CD4-positive, alpha-beta T cell treated with Interleukin-17A for 1 hour (primary cell): Measurements from ENCODE around the gene ZGRF1.
A peak's percentile ranks its signal among the peaks of the same experiment; 100 is the strongest.
"Not testable (repeated sequence)": the region's sequence is repeated elsewhere in the genome, so short reads cannot be mapped to it uniquely, and the experiment has no call there.

ENCODE experiments used
- DNase-seq: peaks from one replicate; pipeline ENCODE4 v3.0.0-alpha.2; 2020

ZGRF1 gene, protein sequence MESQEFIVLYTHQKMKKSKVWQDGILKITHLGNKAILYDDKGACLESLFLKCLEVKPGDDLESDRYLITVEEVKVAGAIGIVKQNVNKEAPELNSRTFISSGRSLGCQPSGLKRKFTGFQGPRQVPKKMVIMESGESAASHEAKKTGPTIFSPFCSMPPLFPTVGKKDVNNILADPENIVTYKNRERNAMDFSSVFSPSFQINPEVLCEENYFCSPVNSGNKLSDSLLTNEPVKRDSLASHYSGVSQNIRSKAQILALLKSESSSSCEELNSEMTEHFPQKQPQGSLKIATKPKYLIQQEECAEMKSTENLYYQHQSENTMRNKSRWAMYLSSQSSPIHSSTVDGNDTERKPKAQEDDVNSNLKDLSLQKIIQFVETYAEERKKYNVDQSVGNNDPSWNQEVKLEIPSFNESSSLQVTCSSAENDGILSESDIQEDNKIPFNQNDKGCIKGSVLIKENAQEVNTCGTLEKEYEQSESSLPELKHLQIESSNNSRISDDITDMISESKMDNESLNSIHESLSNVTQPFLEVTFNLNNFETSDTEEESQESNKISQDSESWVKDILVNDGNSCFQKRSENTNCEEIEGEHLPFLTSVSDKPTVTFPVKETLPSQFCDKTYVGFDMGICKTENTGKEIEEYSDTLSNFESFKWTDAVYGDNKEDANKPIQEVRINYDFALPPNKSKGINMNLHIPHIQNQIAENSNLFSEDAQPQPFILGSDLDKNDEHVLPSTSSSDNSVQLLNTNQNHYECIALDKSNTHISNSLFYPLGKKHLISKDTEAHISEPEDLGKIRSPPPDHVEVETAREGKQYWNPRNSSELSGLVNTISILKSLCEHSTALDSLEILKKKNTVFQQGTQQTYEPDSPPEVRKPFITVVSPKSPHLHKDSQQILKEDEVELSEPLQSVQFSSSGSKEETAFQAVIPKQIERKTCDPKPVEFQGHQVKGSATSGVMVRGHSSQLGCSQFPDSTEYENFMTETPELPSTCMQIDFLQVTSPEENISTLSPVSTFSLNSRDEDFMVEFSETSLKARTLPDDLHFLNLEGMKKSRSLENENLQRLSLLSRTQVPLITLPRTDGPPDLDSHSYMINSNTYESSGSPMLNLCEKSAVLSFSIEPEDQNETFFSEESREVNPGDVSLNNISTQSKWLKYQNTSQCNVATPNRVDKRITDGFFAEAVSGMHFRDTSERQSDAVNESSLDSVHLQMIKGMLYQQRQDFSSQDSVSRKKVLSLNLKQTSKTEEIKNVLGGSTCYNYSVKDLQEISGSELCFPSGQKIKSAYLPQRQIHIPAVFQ (N-terminal part only)

DNA sequence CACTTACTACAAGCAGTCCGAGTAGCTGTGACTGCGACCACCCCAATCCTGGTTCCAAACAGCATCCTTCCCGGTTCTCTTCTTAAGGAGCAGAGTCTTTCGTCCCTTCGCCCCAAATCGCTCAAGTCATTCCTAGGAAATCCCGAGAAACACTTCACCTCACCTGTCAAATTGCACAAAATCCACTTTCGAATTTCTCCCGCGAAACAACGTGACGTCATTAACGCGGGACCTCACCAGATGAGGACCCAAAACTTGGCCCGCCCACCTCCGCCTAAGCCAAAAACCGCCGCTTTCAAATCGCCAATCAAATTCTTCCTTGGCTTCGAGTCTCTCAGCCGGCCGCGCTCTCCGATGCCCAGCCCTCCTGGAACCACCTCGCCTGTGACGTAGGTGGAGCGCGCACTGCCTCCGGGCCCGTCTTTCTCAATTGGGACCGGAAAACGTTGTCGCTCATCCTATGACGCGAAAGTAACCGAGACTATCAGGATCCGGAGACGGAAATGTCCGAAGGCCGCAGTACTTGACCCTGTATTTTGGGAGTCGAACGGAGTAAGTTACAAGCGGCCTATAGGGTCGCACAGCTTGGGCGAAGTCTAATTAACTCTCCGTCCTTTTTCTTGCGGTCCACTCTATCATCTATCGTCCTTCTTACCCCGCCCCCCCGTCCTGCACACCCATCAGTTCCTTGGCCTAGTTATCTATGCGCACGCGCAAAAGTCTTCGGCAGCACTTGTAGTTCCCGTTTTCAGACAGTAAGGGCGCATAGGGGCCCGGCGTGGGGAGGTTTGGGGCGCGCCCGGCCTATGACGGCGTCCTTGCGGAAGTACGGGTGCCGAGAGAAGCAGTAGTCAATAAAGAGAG lies at the start of gene ZGRF1, which contains the start of gene LARP7:
TSS of gene ZGRF1 (minus strand) at position 222 of the 864 bp plus-strand sequence. CDS start 3,733 bp downstream, outside the sequence.
TSS of gene LARP7 (plus strand) at position 456 of the 864 bp plus-strand sequence. CDS start 7,527 bp downstream, outside the sequence.
- peak; percentile 99 for DNase-seq

DNA sequence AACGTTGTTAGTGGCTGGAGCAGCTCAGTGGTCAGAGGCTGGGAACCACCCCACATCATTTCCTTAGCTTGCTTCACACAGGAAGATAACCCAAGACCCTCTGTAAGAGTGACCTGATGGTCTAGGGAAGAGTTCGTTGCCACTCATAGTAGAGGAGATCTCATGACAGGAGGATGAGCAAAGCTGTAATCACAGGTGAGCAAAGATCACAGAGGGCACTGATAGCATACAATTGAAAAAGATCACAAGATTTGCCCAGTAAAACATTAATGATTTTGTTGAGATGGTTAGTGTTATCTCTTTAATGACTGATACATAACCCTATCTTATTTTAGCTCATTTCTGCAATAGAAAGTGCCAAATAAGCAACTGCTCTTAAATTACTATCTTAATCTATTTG lies 44.3 kb upstream of the ZGRF1 start:
- DNase-seq, result no peak

GRCh38 chr4:112677519-112678091 lies 40.9 kb upstream of the ZGRF1 start:
- DNase-seq, result no peak

- no peak for DNase-seq
These were observed 37.7 kb upstream of the ZGRF1 start for GRCh38 chr4:112674376-112674775.

- no peak for DNase-seq
These were observed 37.0 kb upstream of the ZGRF1 start for GRCh38 chr4:112673686-112674085.

DNA sequence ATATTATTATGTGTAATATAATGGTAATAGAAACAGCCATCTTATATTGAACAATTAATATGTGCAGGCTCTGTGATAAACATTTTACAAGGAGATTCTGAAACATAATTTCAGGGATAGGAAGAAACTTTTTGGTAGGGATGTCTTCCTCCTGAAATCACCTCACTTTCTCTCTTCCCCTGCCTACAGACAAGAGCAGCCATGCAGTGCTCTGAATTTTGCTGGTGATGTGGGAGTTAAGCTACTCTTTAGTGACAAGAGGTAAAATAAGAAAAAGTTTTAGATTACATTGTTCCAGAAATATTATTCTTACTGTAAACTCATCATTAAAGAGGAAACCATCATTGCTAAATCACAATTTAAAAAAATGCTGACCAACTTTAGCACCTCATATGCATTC lies 36.4 kb upstream of the ZGRF1 start:
- no peak for DNase-seq

DNA sequence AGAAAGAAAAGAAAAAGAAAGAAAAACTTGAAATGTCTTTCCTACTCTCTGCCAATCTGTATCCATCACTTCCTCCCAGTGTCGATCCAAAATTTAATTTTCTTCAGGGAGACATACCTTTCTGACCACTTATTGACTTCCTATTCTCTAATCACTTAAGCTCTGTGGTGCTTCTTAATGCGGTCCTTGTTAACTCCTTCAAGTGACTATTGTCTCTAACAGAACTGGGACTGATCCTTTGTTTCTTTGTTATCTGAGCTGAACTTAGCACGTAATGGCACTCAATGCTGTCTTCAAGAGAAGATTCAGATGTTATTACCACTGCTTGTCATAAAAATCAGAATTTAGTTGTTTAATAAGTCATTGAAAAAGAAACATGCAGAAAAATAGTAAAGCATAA lies 31.4 kb upstream of the ZGRF1 start:
- DNase-seq, result no peak

DNA sequence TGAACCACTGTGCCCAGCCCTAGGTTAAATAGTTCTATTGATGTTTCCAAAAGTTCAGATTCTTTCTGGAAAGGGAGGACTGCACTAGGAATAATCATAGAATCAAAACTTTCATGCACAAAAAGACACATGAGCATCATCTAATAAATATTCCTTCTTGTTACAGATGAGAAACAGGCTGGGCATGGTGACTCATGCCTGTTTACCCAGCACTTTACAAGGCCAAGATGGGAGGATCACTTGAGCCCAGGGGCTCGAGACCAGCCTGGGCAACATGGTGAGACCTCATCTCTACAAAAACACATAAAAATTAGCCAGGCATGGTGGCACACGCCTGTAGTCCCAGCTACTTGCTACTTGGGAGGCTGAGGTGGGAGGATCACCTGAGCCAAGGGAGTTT lies 27.9 kb upstream of the ZGRF1 start:
- DNase-seq, result no peak

- not testable (repeated sequence) for DNase-seq
These were observed 19.4 kb upstream of the ZGRF1 start for GRCh38 chr4:112656115-112656514.

DNA sequence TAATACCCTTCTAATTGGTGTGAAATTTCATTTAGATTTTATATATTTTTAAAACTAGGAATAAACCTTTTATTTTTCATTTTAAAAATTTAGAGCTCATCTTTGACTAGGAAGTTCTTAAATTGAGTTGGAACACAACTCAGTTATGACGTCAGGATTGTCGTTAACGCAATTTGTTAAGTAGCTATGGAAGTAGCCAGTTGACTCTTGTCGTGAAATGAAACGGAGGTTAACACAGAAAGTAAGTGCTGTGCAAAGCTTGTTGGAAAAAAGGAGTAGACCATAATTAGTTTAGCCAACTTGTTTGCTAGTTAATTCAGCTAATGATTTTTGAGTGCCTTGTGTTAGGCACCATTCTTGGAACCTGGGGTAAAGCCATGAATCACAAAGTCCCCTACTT lies 18.6 kb upstream of the ZGRF1 start:
- no peak for DNase-seq

DNA sequence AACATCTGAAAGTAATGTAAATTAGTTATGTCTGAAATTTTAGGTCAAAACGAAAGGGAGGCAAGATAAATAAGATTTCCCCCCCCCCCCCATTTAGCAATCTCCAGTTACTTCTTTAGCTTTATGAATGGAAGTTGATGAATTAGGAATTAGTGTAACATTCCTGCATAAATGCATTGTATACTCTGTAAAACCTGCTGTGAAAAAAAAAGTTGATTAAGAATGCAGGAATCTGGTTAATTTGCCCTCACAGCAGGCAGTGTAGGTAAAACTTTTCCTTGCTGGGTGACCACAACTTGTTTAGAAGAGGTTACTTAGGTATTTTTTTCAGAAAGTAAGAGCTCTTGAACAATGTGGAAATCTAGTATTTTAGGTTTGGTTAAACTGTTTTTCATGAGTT lies 15.5 kb upstream of the ZGRF1 start:
- DNase-seq, result no peak

GRCh38 chr4:112651641-112652040 lies 14.9 kb upstream of the ZGRF1 start:
- DNase-seq, result no peak

DNA sequence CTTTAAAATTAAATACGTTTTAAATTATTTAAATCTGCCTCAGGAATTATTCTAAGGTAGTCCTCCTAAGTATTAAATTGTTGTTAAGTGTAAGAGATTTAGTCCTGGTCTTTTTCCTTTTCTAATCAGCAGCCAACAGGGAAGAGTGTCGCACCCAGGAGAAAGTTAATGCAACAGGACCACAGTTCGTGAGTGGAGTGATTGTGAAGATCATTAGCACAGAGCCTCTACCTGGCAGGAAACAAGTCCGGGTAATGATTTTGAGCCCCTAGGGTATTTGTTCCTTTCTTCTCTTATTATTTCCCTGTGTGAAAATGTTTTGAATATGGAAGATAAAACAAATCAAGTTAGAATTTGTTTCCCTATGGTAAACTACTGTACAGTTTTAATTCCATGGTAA lies 13.6 kb upstream of the ZGRF1 start:
- no peak for DNase-seq

GRCh38 chr4:112649055-112649408 lies 12.3 kb upstream of the ZGRF1 start:
- DNase-seq, result no peak

- DNase-seq, result no peak
These were observed 11.8 kb upstream of the ZGRF1 start for GRCh38 chr4:112648263-112649054.

DNA sequence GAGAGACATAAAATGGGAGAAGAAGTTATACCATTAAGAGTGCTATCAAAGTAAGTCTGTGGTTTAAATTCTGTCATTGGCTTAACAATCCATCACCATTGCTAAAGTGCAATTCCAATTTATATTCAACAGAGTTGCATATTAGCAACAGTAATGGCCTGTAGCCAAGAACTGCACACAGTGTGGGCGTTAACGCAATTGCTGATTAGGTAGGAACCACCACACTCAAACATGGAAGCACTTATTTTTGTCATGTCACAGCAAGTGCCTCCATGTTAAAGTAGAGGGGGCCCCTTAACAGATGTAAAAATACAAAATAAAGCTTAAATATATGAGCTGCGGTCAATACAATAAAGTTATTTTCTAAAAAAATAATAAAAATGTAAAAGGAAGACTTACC lies 11.1 kb upstream of the ZGRF1 start:
- DNase-seq, result no peak

DNA sequence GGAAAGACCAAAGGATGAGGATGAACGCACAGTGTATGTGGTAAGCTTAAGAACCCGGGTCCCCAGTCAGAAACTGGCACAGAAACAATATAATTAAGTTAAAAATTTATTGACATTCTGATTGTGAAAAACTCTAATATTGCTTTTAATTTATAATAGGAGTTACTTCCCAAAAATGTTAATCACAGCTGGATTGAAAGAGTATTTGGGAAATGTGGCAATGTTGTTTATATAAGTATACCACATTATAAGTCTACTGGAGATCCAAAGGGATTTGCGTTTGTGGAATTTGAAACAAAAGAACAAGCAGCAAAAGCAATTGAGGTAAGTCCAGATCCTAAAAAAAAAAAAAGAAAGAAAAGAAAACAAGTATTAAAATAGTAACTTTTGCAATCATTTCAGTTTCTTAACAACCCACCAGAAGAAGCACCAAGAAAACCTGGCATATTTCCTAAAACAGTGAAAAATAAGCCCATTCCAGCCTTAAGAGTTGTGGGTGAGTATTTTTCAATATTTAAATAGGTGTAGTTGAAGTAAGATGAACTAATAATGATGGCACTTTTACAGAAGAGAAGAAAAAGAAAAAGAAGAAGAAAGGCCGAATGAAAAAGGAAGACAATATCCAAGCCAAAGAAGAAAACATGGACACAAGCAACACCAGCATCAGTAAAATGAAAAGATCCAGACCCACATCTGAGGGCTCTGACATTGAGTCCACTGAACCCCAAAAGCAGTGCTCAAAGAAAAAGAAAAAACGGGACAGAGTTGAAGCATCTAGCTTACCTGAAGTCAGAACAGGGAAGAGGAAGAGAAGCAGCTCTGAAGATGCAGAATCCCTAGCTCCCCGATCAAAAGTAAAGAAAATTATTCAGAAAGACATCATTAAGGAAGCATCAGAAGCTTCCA lies 10.2 kb upstream of the ZGRF1 start:
- DNase-seq, result no peak

DNA sequence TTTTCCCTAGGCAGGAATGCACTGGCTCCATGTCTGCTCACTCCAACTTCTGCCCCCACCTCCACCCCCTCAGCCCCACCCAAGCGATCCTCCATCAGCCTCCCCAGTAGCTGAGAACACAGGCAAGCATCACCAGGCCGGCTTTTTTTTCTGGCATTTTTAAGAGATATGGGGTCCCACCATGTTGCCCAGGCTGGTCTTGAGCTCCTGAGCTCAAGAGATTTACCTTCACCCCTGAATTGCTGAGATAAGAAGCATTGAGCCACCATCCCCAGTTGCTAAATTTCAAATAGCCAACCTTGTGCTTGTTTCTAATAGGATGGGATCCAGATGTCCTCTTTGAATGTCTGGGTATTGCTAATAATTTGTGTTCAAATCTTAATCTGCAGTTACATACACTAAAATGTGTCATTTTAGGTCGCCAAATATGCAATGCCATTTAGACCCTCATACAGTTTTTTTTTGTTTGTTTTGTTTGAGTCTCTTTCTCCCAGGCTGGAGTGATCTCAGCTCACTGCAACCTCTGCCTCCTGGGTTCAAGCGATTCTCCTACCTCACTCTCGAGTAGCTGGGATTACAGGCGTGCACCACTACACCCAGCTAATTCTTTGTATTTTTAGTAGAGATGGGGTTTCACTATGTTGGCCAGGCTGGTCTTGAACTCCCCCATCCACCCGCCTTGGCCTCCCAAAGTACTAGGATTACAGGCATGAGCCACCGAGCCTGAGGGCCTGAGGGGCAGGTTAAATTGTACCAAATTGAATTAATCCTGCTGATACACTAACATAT lies 9.0 kb upstream of the ZGRF1 start:
- DNase-seq, result no peak
